ENCODE data around the gene DCP1A.
"Not testable (repeated sequence)": the region's sequence is repeated elsewhere in the genome, so short reads cannot be mapped to it uniquely, and the experiment has no call there.

The DCP1A gene

DNA sequence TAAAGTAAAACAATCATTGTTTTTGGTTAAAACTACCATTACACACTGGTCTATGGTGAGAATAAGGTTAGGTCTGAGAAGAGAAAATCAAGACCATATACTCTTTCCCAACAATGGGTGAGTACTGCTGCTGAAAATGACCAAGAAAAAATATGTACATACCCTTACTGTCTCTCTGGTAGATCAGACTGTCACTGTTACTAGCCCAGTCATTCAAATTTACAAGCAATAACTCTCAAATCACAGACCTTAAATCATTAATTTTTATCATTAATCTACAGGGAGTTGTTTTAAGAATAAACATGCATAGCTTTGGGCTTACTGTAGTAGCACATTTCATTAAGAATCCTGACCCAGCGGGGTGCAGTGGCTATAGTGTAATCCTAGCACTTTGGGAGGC, 17.4 kb downstream of the DCP1A start:
- no peak for DNase-seq

DNA sequence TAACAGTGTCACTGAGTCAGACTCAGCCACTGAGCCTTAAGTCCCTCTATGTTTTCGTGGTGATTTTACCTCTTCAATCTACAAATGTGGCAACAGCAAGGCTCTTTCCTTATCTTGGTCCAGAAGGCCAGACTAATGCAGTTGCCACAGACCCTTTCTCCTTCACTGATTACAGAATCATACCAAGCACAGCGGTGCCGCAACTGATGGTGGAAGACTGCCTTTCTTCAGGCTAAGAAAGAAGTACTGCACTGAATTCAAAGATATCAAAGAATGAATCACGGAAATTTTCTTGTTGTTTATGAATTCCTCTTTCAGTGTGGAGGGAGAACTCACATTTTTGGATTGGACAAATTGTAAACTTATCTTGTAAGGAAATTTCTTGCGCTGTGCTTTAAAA, 18.6 kb downstream of the DCP1A start:
- no peak for DNase-seq

DNA sequence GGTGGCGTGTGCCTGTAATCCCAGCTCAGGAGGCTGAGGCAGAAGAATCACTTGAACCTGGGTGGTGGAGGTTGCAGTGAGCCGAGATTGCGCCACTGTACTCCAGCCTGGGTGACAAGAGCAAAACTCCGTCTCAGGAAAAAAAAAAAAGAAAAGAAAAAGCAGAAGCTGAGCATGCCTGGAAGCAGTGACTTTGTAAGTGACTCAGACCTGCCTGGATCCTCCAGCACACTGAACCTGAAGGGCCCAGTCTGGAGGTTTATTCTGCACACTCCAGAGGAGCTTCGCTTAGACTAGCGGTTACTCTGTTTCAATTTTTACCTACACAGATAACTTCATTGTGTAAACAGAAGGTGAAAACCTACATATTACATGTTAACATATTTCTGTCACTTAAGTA, 19.4 kb downstream of the DCP1A start:
- not testable (repeated sequence) for DNase-seq

DNA sequence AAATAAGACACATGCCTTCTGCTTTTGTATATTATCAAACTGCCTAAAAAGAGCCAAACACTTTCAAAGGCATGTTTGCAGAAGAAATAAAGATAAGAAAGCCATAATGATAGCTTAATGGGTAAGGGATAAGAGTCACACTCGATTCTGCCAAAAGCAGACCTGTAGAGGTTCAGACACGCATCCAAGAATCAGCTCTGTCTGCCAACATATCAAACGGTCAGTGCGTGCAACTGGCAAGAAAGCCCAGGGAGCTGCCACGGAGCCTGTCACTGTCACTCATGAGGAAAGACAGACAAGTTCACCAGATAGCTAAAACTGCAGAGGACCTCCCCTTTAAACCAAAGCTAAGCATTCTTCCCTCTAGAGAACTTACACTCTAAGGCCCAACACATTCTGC, 23.2 kb downstream of the DCP1A start:
- DNase-seq = no peak

DNA sequence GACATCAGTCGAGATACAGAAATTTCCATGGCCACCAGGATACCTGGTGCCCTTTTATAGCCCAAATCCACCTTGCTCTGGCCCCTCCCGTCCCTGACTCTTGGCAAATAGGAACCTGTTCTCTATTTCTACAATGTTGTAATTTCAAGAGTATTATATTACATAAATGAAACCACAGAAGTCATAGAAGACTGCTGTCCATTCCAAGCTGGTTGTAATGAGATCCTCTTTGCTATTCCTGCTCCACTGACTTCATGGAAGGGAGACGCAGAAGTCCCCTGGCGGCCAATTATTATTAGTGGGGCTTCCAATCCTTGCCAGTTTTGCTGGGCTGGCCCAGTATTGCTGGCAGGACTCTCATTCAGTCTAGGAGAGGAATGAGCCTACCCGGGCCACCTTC, 26.6 kb downstream of the DCP1A start:
- DNase-seq = no peak

DNA sequence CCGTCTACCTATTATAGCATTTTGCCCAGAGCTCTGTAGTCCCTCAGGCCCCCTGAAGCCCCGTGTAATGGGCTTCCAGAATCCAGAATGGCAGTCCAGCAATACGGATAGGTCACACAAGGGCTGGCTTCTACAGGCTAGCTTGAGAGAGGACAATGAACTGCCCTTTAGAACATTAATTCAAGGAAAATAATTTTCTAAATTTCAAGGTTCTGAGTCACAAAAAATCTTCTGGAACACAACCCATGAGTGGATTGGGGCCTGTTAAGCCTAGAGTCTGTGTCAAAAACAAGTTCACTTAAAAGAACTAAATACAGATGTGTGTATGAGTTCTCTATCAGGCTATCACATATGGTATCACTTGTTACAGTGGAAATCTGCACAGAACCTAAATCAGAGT, 28.8 kb downstream of the DCP1A start:
- DNase-seq = no peak

DNA sequence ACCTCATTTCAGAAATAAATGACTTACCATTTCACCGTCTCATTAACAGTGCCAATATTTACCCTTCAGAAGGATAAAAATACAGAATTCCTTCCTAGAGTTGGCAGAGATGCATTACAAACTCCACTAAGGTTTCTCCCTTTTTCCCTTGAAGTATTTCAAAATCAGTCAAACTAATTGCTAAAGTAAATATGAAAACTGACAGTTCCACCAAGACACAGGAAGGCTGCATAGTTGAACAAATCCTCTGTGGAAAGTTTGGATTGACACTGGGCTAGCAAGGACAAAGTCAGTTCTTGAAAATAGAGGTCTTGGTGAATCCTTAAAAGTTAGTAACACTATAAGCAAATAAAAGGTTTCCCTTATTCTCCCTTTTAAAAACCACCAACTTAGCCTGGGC, 34.5 kb downstream of the DCP1A start:
- DNase-seq = no peak

DNA sequence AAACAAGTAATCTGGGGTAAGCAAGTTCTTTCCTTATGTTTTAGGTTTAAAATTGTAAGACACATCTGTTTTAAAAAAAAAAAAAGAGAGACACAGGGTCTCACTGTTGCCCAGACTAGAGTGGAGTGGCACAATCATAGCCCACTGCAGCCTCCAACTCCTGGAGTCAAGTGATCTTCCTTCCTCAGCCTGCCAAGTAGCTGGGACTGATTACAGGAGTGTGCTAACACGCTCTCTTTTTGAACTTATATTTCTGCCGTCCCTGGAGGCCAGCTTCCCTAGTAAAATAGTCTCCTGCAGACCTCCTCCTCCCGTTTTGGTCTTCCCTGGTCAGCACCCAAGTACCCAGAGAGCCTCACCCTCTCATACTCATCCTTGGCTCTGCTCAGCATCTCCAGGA, 35.5 kb downstream of the DCP1A start:
- no peak for DNase-seq

DNA sequence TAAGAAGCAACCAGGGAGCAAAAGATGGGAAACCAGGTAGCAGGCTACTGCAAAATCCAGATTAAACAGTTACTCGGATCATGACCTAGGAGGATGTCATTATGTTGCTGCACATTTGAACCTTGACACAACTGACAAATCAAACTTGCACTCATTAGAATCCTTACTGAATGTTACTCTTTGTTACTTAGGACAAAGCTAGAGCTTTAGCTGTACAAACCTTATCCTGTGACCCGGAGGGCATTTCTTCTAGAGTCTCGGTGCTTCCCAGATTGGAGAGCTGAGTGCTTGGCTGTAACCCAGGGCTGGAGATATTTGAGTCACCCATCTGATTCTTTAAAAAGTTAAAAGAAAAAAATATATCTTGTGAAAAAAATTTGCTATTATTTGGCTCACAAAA, 43.4 kb downstream of the DCP1A start:
- DNase-seq = no peak

DNA sequence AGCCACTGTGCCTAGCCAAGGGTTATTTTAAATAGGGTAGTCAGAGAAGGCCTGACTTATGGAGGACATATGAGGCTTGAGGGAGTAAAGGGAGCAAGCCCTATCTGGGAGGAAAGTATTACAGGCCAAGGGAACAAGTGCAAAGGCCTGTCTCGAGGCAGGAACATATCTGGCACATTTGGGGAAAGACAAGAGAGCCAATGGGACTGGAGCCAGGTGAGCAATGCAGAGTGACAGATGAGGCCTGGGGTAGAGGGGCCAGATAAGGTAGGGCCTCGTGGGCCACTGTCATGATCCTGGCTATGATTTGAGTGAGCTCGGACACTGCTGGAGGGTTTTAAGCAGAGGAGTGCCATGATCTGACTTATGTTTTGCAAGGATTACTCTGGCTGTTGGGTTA, 43.8 kb downstream of the DCP1A start:
- no peak for DNase-seq

DNA sequence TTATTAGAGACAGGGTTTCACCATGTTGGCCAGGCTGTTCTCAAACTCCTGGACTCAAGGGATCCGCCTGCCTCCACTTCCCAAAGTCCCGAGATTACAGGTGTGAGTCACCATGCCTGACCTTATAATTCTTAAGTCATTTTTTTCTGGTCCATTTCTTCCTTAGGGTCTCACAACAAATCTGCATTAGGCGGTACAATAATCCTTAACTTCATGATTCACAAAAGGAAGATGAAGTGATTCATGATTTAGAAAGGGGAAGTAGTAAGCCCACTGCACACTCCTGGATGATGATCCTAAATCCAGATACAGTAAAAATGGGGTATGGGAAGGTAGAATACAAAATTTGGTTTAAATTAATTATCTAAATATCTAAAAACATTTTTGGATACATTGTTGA, 46.5 kb downstream of the DCP1A start:
- DNase-seq = no peak

DNA sequence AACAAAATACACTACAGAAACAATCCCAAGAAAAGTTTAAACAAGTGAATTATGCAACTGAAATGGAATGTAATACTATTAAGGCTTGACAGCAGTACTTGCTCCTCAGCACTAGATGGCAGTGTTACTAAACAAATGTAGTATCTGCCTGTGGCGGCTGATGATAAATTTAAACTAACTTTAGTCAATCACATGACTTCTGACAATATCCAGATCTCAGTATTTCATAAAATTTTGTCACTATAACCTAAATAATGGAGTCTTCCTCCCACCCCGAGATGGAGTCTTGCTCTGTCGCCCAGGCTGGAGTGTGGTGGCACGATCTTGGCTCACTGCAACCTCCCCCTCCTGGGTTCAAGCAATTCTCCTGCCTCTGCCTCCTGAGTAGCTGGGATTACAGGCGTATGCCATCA, 47.7 kb downstream of the DCP1A start:
- DNase-seq = peak in 5 of 56 donors; percentile 5 to 13 (median 7)

DNA sequence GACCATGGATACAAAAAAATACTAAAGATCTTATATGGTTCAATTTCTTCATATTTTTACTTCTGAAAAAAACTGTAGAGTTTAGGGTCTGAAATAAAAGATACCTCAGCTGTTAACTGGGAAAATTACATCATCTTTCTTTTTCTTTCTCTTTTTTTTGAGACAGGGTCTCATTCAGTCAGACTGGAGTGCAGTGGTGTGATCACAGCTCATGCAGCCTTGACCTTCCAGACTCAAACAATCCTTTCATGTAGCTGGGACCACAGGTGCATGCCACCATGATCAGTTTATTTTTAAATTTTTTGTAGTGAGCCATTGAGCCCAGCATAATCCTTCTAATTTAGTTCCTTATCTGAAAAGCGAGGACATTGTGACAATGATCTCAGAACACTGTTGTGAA, 51.9 kb downstream of the DCP1A start:
- DNase-seq = no peak

DNA sequence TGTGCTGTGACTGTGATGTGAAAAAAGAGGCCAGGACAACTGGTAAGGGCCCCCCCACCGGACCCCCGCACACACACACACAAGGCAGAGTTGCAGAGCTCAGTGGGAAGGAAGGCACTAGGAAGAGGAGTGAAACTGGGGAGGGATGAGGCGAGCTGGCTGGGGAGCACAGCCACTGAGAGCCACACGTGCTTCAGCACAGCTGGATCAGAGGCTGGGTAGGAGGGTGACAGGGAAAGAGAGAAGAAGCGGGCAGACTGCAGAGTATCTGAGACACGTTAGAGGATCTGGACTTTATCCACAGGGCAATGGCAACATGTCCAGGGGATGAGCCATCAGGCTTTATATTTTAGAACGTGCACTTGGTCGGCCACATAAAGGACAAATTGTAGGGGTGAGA, 53.5 kb downstream of the DCP1A start:
- peak in 3 of 56 donors; percentile 6 to 17 (median 7) for DNase-seq

DNA sequence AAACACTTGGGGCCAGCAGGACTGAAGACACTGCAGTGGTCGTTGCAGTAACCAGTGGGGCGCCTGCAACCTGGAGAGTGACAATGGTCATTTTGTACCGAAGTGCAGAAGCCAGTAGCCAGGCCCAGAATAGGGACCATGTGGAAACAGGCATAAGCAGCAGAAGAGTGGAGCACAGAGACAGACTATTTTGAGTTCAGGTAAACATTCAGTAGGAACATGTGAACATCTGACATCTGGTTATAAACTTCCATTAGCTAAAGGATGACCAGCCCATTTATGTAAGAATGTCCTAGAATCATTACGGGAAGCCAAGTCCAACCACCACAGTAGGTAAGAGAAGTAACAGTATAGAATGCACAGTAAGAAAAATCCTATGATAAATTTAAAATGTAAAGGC, 59.1 kb downstream of the DCP1A start:
- DNase-seq = no peak

DNA sequence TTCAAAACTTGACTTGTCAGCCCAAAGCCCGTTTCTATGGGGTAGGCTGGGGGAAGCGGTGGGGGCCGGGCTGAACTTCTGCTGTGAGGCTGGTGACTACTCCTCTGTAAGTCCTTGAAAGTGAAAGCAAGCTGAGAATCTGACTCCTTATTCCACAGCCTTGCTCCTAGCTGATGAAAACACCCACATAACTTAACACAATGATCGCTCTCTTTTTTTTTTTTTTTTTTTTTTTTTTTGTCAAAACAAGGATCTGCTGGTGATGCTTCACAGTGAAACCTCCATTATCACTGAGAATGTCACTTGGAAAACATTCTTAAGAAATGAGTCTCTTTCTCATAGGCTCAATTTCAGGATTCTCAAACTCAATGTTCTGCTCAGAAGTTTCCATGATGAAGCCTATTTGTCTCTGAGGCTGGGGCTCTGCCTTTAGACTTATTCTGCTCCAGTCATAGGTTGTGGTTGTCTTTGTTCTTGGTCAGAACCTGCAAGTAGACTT, 60.2 kb downstream of the DCP1A start:
- DNase-seq = peak in 34 of 56 donors; percentile 3 to 71 (median 28)

DNA sequence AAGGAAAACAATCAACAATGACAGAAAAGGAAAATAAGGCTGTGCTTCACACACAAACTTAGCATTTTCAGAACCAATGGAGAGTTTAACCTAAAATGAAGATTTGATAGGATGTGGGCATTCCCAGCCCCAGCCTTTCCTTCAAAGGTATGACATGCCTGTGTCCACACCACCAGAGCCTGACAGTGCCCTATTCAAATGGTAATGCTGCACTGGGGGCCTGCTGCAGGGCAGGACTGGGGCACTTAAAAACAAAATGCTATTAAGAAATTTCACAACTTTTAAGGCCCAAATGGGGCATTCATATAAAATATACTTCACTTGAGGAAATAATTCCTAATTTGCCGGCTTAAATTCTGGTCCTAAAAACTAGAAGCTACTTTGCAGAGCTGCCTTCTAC, 60.6 kb downstream of the DCP1A start:
- peak in 1 of 56 donors; percentile 40 for DNase-seq

DNA sequence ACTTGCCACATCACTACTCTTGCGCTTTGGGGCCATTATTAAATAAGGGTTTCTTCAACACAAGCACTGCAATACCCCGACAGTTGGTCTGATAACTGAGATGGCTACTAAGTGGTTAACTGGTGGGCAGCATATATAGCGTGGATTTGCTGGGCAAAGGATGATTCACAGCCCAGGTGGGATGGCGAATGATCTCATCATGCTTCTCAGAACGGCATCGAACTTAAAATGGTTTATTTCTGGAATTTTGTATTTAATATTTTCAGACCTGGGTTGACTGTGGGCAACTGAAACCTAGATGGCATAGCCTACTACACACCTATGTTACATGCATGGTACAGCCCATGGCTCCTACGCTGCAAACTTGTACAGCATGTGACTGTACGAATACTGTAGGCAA, 64.8 kb downstream of the DCP1A start:
- DNase-seq = peak in 3 of 56 donors; percentile 14 to 17 (median 16)

DNA sequence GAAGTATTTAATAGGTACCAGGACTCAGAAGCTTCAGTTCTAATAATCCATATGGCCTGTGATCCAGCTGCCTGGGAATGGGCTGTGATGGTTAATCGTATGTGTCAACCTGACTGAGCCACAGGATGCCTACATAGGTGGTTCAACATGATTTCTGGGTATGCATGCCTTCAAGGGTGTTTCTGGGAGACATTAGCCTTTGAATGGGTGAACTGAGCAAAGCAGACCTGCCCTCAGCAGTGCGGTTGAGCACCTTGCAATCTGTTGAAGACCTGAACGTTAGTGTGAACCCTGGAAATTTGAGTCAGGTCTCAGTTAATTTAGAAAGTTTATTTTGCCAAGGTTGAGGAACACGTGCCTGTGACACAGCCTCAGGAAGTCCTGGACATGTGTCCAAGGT, 68.7 kb downstream of the DCP1A start:
- DNase-seq = no peak

DNA sequence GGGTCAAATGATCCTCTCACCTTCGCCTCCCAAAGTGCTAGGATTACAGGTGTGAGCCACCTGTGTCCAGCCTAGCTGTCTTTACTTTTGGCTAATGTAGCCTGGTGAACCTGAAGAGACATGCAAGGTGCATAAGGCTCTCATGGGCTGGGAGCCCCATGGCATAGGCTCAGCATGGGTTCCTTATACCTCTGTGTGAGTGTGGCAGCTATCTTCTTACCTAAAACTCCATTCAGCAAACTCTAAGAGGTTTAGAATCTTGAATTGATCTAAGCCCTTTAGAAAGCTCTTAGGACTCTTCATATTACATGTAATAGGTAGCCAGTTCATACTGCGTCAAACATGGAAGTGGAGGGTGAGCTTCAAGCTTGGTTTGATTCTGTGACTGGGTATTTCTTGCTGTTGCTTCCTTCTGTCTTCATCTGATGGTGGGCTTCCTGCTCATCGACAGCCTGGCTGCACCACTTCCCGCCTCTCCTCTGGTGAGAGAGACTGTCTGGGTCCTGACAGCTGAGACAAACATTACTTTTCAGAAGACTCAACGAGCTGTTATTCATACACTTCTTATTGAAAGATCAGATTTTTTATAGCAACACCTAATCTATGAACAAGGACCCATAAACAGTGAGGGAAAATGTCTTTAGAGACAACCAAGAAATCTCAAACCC, 72.3 kb downstream of the DCP1A start:
- DNase-seq = no peak

DNA sequence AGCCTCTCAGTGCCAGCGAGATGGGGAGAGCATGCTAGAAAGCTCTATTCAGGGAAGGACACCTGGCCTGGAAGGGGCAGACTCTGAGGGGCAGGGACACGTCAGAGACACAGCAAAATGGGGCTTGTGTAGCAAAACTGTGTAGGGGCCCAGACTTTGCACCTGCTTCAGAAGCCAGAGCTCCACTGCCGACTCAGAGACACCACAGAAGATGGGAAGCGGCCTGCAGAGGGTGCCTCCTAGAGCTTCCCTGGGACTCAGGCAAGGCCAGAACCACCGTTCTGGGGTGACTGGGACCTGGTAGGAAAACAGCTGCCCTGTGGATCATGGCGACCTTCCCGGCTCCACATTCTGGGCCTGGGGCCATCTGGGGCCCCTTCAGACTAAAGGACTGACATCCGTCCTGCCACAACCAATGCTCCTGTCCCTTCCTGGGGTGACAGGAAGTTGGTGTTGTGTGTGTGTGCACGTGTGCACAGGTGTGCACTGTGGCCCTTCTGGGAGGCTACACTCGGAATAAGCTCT, 74.1 kb downstream of the DCP1A start:
- no peak for DNase-seq

DNA sequence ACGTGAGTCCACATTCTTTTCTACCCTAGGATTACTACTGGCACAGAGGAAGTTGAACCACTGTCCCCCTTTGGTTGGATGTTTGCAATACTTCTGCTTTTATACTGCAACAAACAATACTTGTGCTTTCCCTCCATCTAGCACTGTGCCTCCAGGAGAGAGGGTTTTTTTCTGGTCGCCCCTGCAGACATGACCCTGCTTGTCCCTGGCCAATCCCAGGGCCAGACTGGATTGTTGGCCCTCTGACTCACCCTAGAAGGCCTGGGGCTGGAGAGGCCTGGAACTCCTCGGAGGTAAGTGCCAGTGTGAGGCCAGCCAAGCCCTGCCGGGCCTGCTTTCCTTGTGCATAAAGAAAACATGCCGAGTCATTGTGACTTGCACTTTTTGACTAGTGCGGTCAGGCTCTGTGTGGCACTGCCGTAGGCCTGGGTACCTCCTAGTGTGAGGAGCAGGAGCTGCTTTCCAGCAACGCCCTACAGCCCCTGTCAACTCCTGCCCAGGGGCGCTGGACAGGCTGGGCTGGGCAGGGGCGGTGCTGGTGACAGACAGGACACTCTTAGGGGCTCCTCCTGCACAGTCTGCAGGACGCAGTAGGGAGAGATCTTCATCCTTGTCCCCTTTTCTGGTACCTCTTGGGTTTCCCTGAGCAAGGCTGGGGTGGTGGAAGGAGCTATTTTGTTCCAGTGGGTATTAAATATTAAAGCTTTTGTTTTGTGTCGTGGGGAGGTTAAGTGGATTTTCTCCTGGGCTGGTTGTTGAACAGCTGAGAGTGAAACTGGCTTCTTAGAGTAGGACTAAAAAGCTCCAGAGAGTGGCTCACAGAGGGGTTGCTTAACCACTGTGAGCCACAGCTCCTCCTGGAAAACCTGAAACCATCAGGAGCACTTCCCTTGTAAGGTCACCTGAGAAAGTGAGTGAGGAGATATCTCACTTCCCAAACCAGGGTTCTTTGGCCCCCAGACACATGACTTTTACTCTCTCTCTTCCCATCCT, 77.2 kb downstream of the DCP1A start:
- peak in 54 of 56 donors; percentile 19 to 87 (median 64) for DNase-seq
